ENCODE results near the gene RBBP5.

RBBP5 gene

DNA sequence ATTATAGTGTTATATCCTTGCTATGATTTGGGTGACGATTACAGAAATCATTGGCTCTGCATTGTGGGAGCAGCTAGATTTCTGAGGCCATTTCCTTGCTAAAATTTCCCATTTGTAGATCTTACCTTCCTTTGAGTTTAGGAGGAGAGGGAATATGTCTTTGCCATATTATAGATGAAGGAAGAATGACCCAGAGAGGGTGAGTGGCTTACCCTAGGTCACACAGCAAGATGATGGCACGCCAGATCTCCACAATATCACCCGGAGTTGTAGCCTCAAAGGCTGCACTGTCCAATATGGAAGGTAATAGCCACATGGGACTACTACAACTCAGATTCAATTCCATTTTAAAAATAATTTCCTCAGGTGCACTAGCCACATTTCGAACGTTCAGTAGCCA lies 68.5 kb downstream of the RBBP5 start:
- Histone ChIP-seq H3K4me1 (ENCODE audit: insufficient read depth, low read length) (no peaks in the 10 kb centered on the region), H3K9ac (ENCODE audit: low read length) (no peak overlapping the region)

DNA sequence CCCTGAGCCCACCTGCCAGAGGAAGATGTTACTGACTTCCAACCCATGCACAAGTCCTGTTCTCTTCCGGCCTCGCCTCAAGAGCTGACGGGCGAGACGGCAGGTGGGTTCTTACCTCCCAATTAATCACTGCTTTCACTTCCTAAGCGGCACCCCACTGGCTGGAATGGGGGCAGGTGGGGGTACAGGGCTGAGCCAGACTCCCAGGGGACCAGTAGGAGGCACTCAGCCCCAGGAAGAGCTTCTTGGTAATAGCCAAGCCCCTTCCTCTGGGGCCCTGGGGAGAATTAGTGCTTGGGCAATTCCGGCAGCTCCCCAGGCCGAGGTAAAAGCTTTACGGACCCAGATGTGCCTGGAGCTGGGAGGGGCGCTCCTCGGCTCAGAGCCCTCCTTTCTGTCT lies 69.1 kb downstream of the RBBP5 start:
- no peaks in the 10 kb centered on the region for H3K9me3 ChIP-seq (ENCODE audit: low read length)
- H3K27ac ChIP-seq (ENCODE audit: low read depth, low read length): no peak overlapping the region
- H3K4me3 ChIP-seq (ENCODE audit: low read depth in 1 of 2, low read length in 2 of 2): no peak overlapping the region
- H3K9ac ChIP-seq (ENCODE audit: low read length): no peak overlapping the region
- H3K36me3 ChIP-seq (ENCODE audit: insufficient read depth, low read length): no peaks in the 10 kb centered on the region
- H3K27me3 ChIP-seq (ENCODE audit: control insufficient read depth in 1 of 2, insufficient read depth in 2 of 2, low read length in 2 of 2): peaks cover 0 to 10% of the 10 kb centered on the region in 2 donors
- no peaks in the 10 kb centered on the region for H3K4me1 ChIP-seq (ENCODE audit: insufficient read depth, low read length)

More for the DNA sequence above, 68.5 kb downstream of the RBBP5 start:
- H3K4me3 ChIP-seq (ENCODE audit: low read depth in 1 of 2, low read length in 2 of 2): no peak overlapping the region
- peaks cover 0 to 8% of the 10 kb centered on the region in 2 donors for H3K27me3 ChIP-seq (ENCODE audit: control insufficient read depth in 1 of 2, insufficient read depth in 2 of 2, low read length in 2 of 2)
- H3K27ac ChIP-seq (ENCODE audit: low read depth, low read length): no peak overlapping the region
- H3K9me3 ChIP-seq (ENCODE audit: low read length): no peaks in the 10 kb centered on the region
- no peaks in the 10 kb centered on the region for H3K36me3 ChIP-seq (ENCODE audit: insufficient read depth, low read length)

DNA sequence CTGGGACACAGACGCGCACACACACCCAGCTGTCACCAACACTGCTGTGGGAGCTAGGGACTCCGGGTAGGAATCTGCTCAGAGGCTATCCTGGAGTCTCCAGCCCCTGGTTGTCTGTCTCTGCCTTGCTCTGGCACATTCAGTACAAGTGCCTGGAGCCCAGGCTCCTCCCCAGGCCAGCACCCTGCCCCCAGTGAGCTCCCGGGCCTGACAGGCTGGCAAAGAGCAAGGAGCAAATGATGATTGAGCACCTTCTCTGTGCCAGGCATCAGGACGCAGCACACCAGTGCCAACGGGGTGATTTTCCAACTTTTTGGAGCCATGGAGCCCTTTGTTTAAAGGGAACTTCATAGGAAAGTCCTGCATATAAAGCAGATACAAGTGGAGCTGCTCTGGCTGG lies 72.3 kb downstream of the RBBP5 start:
- no peaks in the 10 kb centered on the region for H3K4me1 ChIP-seq (ENCODE audit: insufficient read depth, low read length)
- H3K9ac ChIP-seq (ENCODE audit: low read length): no peak overlapping the region
- no peaks in the 10 kb centered on the region for H3K9me3 ChIP-seq (ENCODE audit: low read length)
- no peaks in the 10 kb centered on the region for H3K36me3 ChIP-seq (ENCODE audit: insufficient read depth, low read length)
- H3K27ac ChIP-seq (ENCODE audit: low read depth, low read length): no peak overlapping the region
- peaks cover 9 to 27% of the 10 kb centered on the region in 2 donors for H3K27me3 ChIP-seq (ENCODE audit: control insufficient read depth in 1 of 2, insufficient read depth in 2 of 2, low read length in 2 of 2)
- no peak overlapping the region for H3K4me3 ChIP-seq (ENCODE audit: low read depth in 1 of 2, low read length in 2 of 2)

DNA sequence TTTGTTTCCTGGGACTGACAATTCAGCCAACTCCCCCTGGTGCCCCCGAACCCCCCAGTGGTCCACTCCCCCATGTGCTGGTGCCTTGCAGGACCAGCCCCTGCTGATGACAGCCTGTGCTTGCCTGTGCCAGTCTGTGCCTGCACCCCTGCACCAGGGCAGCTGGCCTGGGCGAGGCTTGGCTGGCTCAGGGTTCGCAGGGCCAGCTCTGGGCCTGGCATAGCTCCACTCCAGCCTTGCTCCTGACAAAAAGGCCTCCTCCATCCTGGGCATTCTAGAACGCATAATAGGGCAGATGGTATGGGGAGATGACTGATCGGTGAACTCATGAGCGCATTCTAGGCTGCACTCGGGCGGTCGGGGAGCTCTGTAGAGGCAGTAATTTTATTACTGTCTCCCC lies 73.4 kb downstream of the RBBP5 start:
- Histone ChIP-seq H3K36me3 (ENCODE audit: insufficient read depth, low read length) (no peaks in the 10 kb centered on the region), H3K4me3 (ENCODE audit: low read depth in 1 of 2, low read length in 2 of 2) (no peak overlapping the region), H3K9ac (ENCODE audit: low read length) (no peak overlapping the region), H3K27me3 (ENCODE audit: control insufficient read depth in 1 of 2, insufficient read depth in 2 of 2, low read length in 2 of 2) (peaks cover 9 to 33% of the 10 kb centered on the region in 2 donors), H3K27ac (ENCODE audit: low read depth, low read length) (no peak overlapping the region), H3K4me1 (ENCODE audit: insufficient read depth, low read length) (no peaks in the 10 kb centered on the region), H3K9me3 (ENCODE audit: low read length) (no peaks in the 10 kb centered on the region)

DNA sequence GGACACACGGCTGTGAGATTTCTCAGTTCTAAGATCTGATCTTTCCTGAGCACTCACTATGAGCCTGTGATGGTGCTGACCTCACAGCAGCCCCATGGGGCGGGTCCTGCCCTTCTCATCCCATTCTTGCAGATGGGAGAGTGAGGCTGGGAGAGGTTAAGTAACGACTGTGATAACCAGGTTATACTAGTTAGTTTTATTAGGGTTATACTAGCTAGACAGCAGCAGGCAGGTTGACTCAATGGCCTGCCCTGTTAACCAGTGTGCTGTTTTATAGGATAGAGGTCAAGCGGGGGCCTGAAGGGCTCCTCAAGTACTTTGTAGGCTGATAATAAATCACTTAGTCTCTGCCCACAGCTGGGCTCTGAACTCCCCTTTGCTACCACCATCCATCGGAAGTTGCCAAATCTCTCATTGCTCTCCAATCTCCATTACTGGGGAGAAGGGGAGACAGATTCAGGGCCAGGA lies 74.0 kb downstream of the RBBP5 start:
- H3K27ac ChIP-seq (ENCODE audit: low read depth, low read length): no peak overlapping the region
- H3K4me1 ChIP-seq (ENCODE audit: insufficient read depth, low read length): no peaks in the 10 kb centered on the region
- no peaks in the 10 kb centered on the region for H3K36me3 ChIP-seq (ENCODE audit: insufficient read depth, low read length)
- H3K9me3 ChIP-seq (ENCODE audit: low read length): no peaks in the 10 kb centered on the region
- H3K27me3 ChIP-seq (ENCODE audit: control insufficient read depth in 1 of 2, insufficient read depth in 2 of 2, low read length in 2 of 2): peaks cover 9 to 36% of the 10 kb centered on the region in 2 donors
- H3K9ac ChIP-seq (ENCODE audit: low read length): no peak overlapping the region
- H3K4me3 ChIP-seq (ENCODE audit: low read depth in 1 of 2, low read length in 2 of 2): no peak overlapping the region

DNA sequence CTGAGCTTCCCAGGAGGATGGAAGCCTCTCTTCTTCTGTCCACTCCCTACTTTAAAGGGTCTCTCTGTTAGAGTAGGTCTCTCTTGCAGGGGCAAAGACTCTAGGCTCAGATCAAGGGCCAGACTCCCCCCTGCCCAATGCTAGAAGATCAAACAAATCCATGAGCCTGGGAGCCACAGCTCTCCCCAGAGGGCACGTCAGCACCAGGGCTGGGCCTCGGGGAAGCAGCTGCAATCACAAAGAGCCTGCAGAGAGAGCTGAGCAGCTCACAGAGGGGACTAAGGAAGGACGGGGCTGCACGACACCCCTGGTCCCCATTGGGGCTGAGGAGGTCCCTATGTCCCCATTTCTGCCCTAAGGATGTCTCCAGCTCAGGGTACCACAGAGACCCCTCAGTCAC lies 74.9 kb downstream of the RBBP5 start:
- Histone ChIP-seq H3K9ac (ENCODE audit: low read length) (no peak overlapping the region), H3K4me1 (ENCODE audit: insufficient read depth, low read length) (no peaks in the 10 kb centered on the region), H3K27me3 (ENCODE audit: control insufficient read depth in 1 of 2, insufficient read depth in 2 of 2, low read length in 2 of 2) (peaks cover 9 to 40% of the 10 kb centered on the region in 2 donors), H3K27ac (ENCODE audit: low read depth, low read length) (no peak overlapping the region), H3K4me3 (ENCODE audit: low read depth in 1 of 2, low read length in 2 of 2) (no peak overlapping the region), H3K36me3 (ENCODE audit: insufficient read depth, low read length) (no peaks in the 10 kb centered on the region), H3K9me3 (ENCODE audit: low read length) (no peaks in the 10 kb centered on the region)

DNA sequence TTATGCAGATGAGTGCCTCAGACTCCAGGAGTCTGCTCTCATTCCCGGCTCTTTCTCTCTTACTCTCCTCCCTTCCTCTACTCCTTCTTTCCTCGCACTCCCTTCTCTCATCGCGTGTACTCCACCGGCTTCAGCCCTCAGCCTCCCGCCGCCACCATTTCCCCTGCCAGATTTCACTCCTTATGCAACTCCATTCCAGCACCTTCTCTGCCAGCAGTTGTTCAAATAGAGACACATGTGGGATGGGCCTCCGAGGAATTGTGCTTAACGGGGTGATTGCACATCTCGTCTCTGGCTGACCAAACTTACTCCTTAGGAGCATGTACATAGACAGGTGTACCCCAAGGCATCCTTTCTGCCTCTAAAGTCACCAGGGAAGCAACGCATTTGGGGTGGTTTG lies 76.6 kb downstream of the RBBP5 start:
- Histone ChIP-seq H3K9ac (ENCODE audit: low read length) (no peak overlapping the region), H3K27me3 (ENCODE audit: control insufficient read depth in 1 of 2, insufficient read depth in 2 of 2, low read length in 2 of 2) (peaks cover 9 to 42% of the 10 kb centered on the region in 2 donors), H3K4me1 (ENCODE audit: insufficient read depth, low read length) (no peaks in the 10 kb centered on the region), H3K4me3 (ENCODE audit: low read depth in 1 of 2, low read length in 2 of 2) (no peak overlapping the region), H3K9me3 (ENCODE audit: low read length) (no peaks in the 10 kb centered on the region), H3K27ac (ENCODE audit: low read depth, low read length) (no peak overlapping the region), H3K36me3 (ENCODE audit: insufficient read depth, low read length) (no peaks in the 10 kb centered on the region)

DNA sequence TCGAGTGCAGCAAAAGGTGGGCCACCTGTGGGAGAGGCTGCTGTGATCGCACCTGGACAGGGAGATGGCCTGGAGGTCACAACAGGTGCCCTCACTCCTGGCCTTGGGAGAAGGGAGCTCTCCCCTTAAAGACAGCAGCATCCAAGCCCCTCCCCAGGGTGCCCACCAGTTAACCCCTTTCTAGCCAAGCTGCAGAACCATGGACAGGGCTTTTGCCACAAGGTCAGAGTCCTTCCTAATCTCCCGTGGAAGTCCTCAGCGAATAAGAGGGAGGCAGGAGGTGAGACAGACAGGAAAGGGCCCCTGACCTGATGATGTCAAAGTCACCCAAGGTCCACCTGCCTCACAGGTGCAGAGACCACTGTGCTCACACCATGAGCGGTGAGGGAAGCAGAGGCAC lies 77.0 kb downstream of the RBBP5 start:
- Histone ChIP-seq H3K4me1 (ENCODE audit: insufficient read depth, low read length) (no peaks in the 10 kb centered on the region), H3K9me3 (ENCODE audit: low read length) (no peaks in the 10 kb centered on the region), H3K4me3 (ENCODE audit: low read depth in 1 of 2, low read length in 2 of 2) (no peak overlapping the region), H3K27me3 (ENCODE audit: control insufficient read depth in 1 of 2, insufficient read depth in 2 of 2, low read length in 2 of 2) (peaks cover 9 to 42% of the 10 kb centered on the region in 2 donors), H3K27ac (ENCODE audit: low read depth, low read length) (no peak overlapping the region), H3K9ac (ENCODE audit: low read length) (no peak overlapping the region), H3K36me3 (ENCODE audit: insufficient read depth, low read length) (no peaks in the 10 kb centered on the region)

DNA sequence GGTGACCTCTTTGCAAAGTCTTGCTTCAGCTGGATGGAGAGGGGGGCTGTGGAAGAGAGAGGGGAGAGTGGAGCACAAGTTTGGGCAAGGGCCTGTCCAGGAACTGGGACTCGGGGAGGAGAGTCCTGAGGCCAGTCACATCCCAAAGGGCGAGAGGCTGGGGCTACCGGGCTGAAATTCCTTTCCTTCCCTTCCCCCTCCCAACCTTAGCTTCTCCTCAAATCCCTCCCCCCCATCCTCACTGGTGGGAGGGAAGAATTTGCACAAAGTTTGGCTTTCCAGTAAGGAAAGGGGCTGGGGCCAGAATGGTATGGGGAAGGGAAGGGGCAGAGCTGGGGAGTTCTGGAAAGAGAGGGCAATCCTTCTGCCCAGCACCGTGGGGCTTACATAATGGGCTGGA lies 77.9 kb downstream of the RBBP5 start:
- H3K27ac ChIP-seq (ENCODE audit: low read depth, low read length): no peak overlapping the region
- H3K36me3 ChIP-seq (ENCODE audit: insufficient read depth, low read length): no peaks in the 10 kb centered on the region
- H3K4me1 ChIP-seq (ENCODE audit: insufficient read depth, low read length): no peaks in the 10 kb centered on the region
- H3K4me3 ChIP-seq (ENCODE audit: low read depth in 1 of 2, low read length in 2 of 2): no peak overlapping the region
- H3K27me3 ChIP-seq (ENCODE audit: control insufficient read depth in 1 of 2, insufficient read depth in 2 of 2, low read length in 2 of 2): peaks cover 9 to 42% of the 10 kb centered on the region in 2 donors
- no peaks in the 10 kb centered on the region for H3K9me3 ChIP-seq (ENCODE audit: low read length)
- H3K9ac ChIP-seq (ENCODE audit: low read length): no peak overlapping the region

DNA sequence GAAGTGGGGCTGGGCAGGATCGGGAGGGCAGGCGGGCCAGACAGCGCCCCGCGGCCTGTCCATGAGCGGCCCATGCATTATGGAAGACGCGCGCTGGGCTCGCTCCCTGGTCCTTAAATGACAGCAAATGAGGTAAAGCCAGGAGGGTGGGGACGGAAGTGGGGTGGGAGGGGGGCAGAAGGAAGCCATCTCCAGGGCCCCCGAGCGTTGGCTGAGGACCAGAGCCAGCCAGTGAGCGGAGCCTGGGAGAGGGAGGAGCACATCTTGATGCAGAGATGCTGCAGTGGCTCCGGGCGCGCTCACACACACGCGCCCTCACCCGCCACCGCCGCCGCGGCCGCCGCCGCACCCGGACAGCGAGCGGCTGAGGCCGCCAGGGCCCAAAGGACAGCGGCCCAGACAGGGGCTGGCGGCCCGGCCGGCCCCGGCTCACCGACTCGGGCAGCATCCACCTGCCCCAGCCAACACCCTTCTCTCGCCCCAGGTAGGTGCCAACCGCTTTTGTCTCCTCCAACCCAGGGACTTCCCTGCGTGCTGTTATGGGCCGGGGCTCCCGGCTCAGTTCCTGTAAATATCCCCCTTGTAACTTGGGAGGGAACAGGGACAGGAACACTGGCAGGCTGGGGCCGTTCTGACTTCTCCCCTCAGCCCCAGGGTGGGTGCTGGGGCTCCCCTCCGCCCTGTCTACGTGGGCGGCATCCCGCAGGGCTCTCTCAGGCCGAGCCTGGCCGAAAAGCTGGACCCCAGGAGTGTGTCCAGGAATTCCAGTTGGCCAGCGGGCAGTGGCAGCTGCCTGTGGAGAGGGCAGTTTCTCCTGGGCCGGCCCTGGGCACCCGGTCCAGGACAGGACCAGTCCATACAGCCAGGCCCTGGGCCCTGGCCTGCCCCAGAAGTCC lies 78.6 kb downstream of the RBBP5 start, which contains the start of gene CNTN2:
Gene CNTN2, plus strand, starts transcription at position 302 of the 896 bp plus-strand sequence. CDS start 9,974 bp downstream, outside the sequence.
- H3K27me3 ChIP-seq (ENCODE audit: control insufficient read depth in 1 of 2, insufficient read depth in 2 of 2, low read length in 2 of 2): peaks cover 9 to 38% of the 10 kb centered on the region in 2 donors
- H3K4me1 ChIP-seq (ENCODE audit: insufficient read depth, low read length): no peaks in the 10 kb centered on the region
- no peak within 1 kb of the TSS for H3K4me3 ChIP-seq (ENCODE audit: low read depth in 1 of 2, low read length in 2 of 2)
- H3K27ac ChIP-seq (ENCODE audit: low read depth, low read length): no peak within 1 kb of the TSS
- H3K9ac ChIP-seq (ENCODE audit: low read length): no peak within 1 kb of the TSS
- no peaks in the 10 kb centered on the region for H3K36me3 ChIP-seq (ENCODE audit: insufficient read depth, low read length)
- H3K9me3 ChIP-seq (ENCODE audit: low read length): no peaks in the 10 kb centered on the region

DNA sequence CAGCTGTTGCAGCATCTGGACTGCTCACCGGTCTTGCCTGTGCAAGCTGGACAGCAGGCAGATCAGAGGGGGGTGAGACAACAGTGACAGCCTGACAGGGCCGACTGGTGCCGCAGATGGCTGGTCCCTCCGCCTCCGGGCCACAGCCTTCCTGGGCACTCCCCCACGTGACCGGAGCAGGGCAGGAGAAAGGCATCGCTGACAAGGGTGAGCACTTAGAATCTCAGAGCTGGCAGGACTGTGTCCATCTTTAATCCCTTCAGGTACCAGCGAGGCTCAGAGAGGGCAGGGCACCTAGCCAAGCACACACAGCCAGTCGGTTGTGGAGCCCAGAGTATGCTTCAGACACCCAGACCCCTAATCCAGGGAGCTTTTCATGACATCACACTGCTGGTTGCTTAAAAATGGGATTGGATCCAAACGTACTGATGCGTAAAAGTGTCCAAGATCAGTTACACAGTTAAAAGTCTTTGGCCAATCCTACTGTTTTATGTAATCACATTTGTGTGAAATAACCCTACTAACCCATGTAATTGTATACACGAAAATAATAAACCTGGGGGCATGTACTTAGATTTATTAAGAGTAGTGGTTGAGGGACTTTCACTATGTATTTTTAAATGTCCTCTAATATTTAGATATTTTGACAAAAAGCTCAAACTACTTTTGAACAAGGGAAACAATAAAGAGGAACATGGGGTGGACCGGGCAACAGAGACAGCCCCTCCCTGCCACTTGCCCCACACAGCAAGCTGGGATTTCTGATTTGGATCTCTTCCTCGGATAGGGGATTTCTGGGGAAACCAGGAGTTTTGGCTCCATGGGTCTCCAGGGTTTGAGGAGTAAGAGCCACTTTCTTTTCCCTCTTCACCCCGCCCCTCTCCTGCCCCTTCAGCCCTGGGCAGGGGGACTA lies 79.5 kb downstream of the RBBP5 start:
- no peak overlapping the region for H3K9ac ChIP-seq (ENCODE audit: low read length)
- H3K4me1 ChIP-seq (ENCODE audit: insufficient read depth, low read length): no peaks in the 10 kb centered on the region
- no peaks in the 10 kb centered on the region for H3K9me3 ChIP-seq (ENCODE audit: low read length)
- peaks cover 9 to 32% of the 10 kb centered on the region in 2 donors for H3K27me3 ChIP-seq (ENCODE audit: control insufficient read depth in 1 of 2, insufficient read depth in 2 of 2, low read length in 2 of 2)
- no peaks in the 10 kb centered on the region for H3K36me3 ChIP-seq (ENCODE audit: insufficient read depth, low read length)
- H3K4me3 ChIP-seq (ENCODE audit: low read depth in 1 of 2, low read length in 2 of 2): no peak overlapping the region
- H3K27ac ChIP-seq (ENCODE audit: low read depth, low read length): no peak overlapping the region

All from muscle layer of colon (tissue), 2 donors.